HCT116 (cell line): Measurements from ENCODE around the gene GPD1L. TPM values are rescaled to one million over a fixed set of nuclear protein-coding genes. Genes with fewer than 3 reads are reported as not detected.

Source experiments
- ATAC-seq: fragments of 200-7000 bp; cut with Tn5 transposase; 2 replicates; pipeline ENCODE4 v1.9.1; 2020; ENCODE audit warnings: mild to moderate bottlenecking, moderate library complexity
- BruUV-seq: library from RNA; stranded (reverse); fragments of 400-500 nt; replicated peaks from 2 replicates; lab custom pipeline; 2021; lab: Mats Ljungman, UMichigan
- CTCF ChIA-PET: fragments of 300-600 bp; sonication (Branson Sonifier 250); formaldehyde crosslinking; loops from one replicate; lab custom pipeline; 2021; ENCODE audit warnings: antibody characterized with exemption; lab: Charles Lee
- POLR2A ChIA-PET: fragments of 300-600, 350-600 bp; sonication (Branson Sonifier 250); formaldehyde crosslinking; loops from one replicate; lab custom pipeline; 2021; ENCODE audit warnings: antibody characterized with exemption; lab: Charles Lee
- RAD21 ChIA-PET, 2 experiments: fragments of 300-600 bp; sonication (Branson Sonifier 250); formaldehyde crosslinking; loops; one replicate each; lab custom pipeline; 2023; ENCODE audit warnings: low total read pairs in 2 of 2; ENCODE audit not compliant: uncharacterized antibody in 2 of 2, unreplicated experiment in 2 of 2, low non-redundant PET in 1 of 2; lab: Charles Lee
- DNase-seq: peaks from one replicate; pipeline ENCODE4 v3.0.0-alpha.2; 2010; ENCODE audit warnings: low read depth, low spot score
- H2AFZ ChIP-seq: fragments of 200-600 bp; shearing (Covaris generic), sonication (generic); 2 replicates; pipeline ENCODE4 v1.6.1; 2017; ENCODE audit warnings: low read depth, mixed run types, mixed read lengths, antibody characterized with exemption, low read length; ENCODE audit not compliant: poor library complexity, severe bottlenecking
- H3K27ac ChIP-seq: 2 replicates; pipeline ENCODE4 v1.5.1; 2012; ENCODE audit warnings: low read depth, low read length
- H3K27me3 ChIP-seq: fragments of 200-600 bp; sonication (generic); 2 replicates; pipeline ENCODE4 v1.6.1; 2016; ENCODE audit warnings: mixed run types, low read length, mixed read lengths; ENCODE audit not compliant: insufficient read depth
- H3K36me3 ChIP-seq, 2 experiments: fragments of 200-500 bp in 1 of 2; fragments of 200-600 bp in 1 of 2; sonication (Bioruptor generic) in 1 of 2; sonication (generic) in 1 of 2; 2 replicates each; pipeline versions ENCODE4 v1.5.1 to v1.6.1; 2014 to 2016; ENCODE audit warnings: low read length in 2 of 2, inconsistent platforms in 1 of 2, mixed read lengths in 1 of 2, mixed run types in 1 of 2; ENCODE audit not compliant: insufficient read depth in 2 of 2, control insufficient read depth in 1 of 2
- H3K4me1 ChIP-seq, 2 experiments: fragments of 200-600 bp in 1 of 2; sonication (generic) in 1 of 2; 2 replicates each; pipeline versions ENCODE4 v1.5.1 to v1.6.1; 2012 to 2017; ENCODE audit warnings: low read length in 2 of 2, inconsistent platforms in 1 of 2, mild to moderate bottlenecking in 1 of 2, mixed read lengths in 1 of 2, mixed run types in 1 of 2, moderate library complexity in 1 of 2; ENCODE audit not compliant: insufficient read depth in 2 of 2, control insufficient read depth in 1 of 2
- H3K4me2 ChIP-seq: fragments of 200-600 bp; sonication (generic); 2 replicates; pipeline ENCODE4 v1.6.1; 2017; ENCODE audit warnings: mixed run types, low read length, mixed read lengths
- H3K4me3 ChIP-seq, 2 experiments: fragments of 200-600 bp in 1 of 2; sonication (generic) in 1 of 2; replicated peaks in 1 of 2; 2 replicates each; pipeline ENCODE4 v1.5.1; 2011 to 2016; ENCODE audit warnings: low read length in 2 of 2, control low read depth in 1 of 2, low read depth in 1 of 2, mild to moderate bottlenecking in 1 of 2, mixed read lengths in 1 of 2, mixed run types in 1 of 2
- H3K79me2 ChIP-seq: fragments of 200-600 bp; sonication (generic); 2 replicates; pipeline ENCODE4 v1.6.1; 2017; ENCODE audit warnings: mild to moderate bottlenecking, mixed run types, low read length, moderate library complexity, mixed read lengths; ENCODE audit not compliant: insufficient read depth
- H3K9ac ChIP-seq: fragments of 200-600 bp; sonication (generic); 2 replicates; pipeline ENCODE4 v1.6.1; 2016; ENCODE audit warnings: low read length, mixed read lengths
- H3K9me2 ChIP-seq: fragments of 200-600 bp; sonication (generic), shearing (Covaris generic); 2 replicates; pipeline ENCODE4 v1.6.1; 2017; ENCODE audit warnings: mixed run types, mild to moderate bottlenecking, moderate library complexity; ENCODE audit not compliant: insufficient read depth
- H3K9me3 ChIP-seq, 2 experiments: fragments of 200-500 bp in 1 of 2; fragments of 200-600 bp in 1 of 2; sonication (Bioruptor generic) in 1 of 2; sonication (generic) in 1 of 2; 2 replicates each; pipeline ENCODE4 v1.6.1; 2014 to 2017; ENCODE audit warnings: low read length in 2 of 2, mixed read lengths in 2 of 2, inconsistent platforms in 1 of 2, low read depth in 1 of 2, mild to moderate bottlenecking in 1 of 2, mixed run types in 1 of 2, moderate library complexity in 1 of 2; ENCODE audit not compliant: control insufficient read depth in 1 of 2, insufficient read depth in 1 of 2
- H4K20me1 ChIP-seq: fragments of 200-600 bp; sonication (generic), shearing (Covaris generic); 2 replicates; pipeline ENCODE4 v1.6.1; 2017; ENCODE audit warnings: mixed run types, mild to moderate bottlenecking, moderate library complexity; ENCODE audit not compliant: insufficient read depth
- CEBPB ChIP-seq: IDR thresholded peaks from 2 replicates; pipeline ENCODE4 v1.6.1; 2012; ENCODE audit warnings: low read depth
- ELF1 ChIP-seq: IDR thresholded peaks from 2 replicates; pipeline ENCODE4 v1.6.1; 2012; ENCODE audit warnings: low read depth, borderline replicate concordance
- EZH2 ChIP-seq: fragments of 200-600 bp; sonication (generic); IDR thresholded peaks from 2 replicates; pipeline ENCODE4 v1.6.1; 2017; ENCODE audit warnings: antibody characterized with exemption, mixed run types
- JUND ChIP-seq: IDR thresholded peaks from 2 replicates; pipeline ENCODE4 v1.6.1; 2012
- RAD21 ChIP-seq: IDR thresholded peaks from 2 replicates; pipeline ENCODE4 v1.6.1; 2012; ENCODE audit warnings: low read depth, mild to moderate bottlenecking
- SP1 ChIP-seq: IDR thresholded peaks from 2 replicates; pipeline ENCODE4 v1.6.1; 2012; ENCODE audit warnings: low read depth
- ZNF274 ChIP-seq: fragments of 200-500 bp; sonication (Bioruptor generic); IDR thresholded peaks from 2 replicates; pipeline ENCODE4 v1.6.1; 2014; ENCODE audit warnings: mild to moderate bottlenecking, low read depth, low read length, inconsistent platforms
- intact Hi-C: fragments of 100-400 bp; cut with micrococcal nuclease; formaldehyde crosslinking; loops from 2 replicates; pipeline ENCODE4 v1.10.0; 2022
- total RNA-seq: library from RNA; stranded (reverse); gene quantifications from one replicate; pipeline ENCODE4 v1.2.1, GENCODE V29; 2021; ENCODE audit not compliant: unreplicated experiment
- TF ChIP-seq, protein P1 (sequence below): IDR thresholded peaks from 2 replicates; pipeline ENCODE4 v1.6.1; 2011; ENCODE audit warnings: mild to moderate bottlenecking, low read length, moderate library complexity; ENCODE audit not compliant: insufficient replicate concordance; ENCODE audit errors: extremely low read depth
- TF ChIP-seq, protein P2 (sequence below), 3 experiments: fragments of 200-600 bp in 1 of 3; sonication (generic) in 1 of 3; IDR thresholded peaks in 2 of 3; conservative IDR thresholded peaks in 1 of 3; 2 replicates each; pipeline ENCODE4 v1.5.1; 2012 to 2017; ENCODE audit warnings: low read depth in 2 of 3, low read length in 2 of 3, antibody characterized with exemption in 1 of 3, borderline replicate concordance in 1 of 3, control low read depth in 1 of 3, mild to moderate bottlenecking in 1 of 3, mixed read lengths in 1 of 3, mixed run types in 1 of 3, moderate library complexity in 1 of 3; ENCODE audit not compliant: insufficient read depth in 1 of 3

The GPD1L gene
- total RNA-seq, 1 experiment from 2014 or later = 21.9 TPM

- TF ChIP-seq, protein P1, sequence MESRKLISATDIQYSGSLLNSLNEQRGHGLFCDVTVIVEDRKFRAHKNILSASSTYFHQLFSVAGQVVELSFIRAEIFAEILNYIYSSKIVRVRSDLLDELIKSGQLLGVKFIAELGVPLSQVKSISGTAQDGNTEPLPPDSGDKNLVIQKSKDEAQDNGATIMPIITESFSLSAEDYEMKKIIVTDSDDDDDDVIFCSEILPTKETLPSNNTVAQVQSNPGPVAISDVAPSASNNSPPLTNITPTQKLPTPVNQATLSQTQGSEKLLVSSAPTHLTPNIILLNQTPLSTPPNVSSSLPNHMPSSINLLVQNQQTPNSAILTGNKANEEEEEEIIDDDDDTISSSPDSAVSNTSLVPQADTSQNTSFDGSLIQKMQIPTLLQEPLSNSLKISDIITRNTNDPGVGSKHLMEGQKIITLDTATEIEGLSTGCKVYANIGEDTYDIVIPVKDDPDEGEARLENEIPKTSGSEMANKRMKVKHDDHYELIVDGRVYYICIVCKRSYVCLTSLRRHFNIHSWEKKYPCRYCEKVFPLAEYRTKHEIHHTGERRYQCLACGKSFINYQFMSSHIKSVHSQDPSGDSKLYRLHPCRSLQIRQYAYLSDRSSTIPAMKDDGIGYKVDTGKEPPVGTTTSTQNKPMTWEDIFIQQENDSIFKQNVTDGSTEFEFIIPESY = no peak
- TF ChIP-seq CEBPB = no peak
- TF ChIP-seq ELF1 = no peak
- no peak for TF ChIP-seq EZH2
Observed at GRCh38 chr3:32113566-32113965, 7.1 kb downstream of the GPD1L start (continued).

- CTCF ChIA-PET = no interaction called here
Observed at GRCh38 chr3:32113981-32114545, 7.6 kb downstream of the GPD1L start.

More at GRCh38 chr3:32113981-32114545, 7.6 kb downstream of the GPD1L start:
- no peaks in the 10 kb centered on the region for H3K4me1 ChIP-seq
- H3K27ac ChIP-seq = no peak overlapping the region
- ATAC-seq = no peak
- POLR2A ChIA-PET = no interaction called here
- no TSS peak for BruUV-seq
- no peaks in the 10 kb centered on the region for H4K20me1 ChIP-seq
- DNase-seq = no peak
- intact Hi-C loops = no loop called here
- no peak overlapping the region for H3K9ac ChIP-seq
- H3K27me3 ChIP-seq = no peaks in the 10 kb centered on the region
- H3K4me2 ChIP-seq = no peak overlapping the region
- RAD21 ChIA-PET = no interaction called here
- no peaks in the 10 kb centered on the region for H3K9me3 ChIP-seq
- no peaks in the 10 kb centered on the region for H3K36me3 ChIP-seq
- H3K79me2 ChIP-seq = peaks cover 2% of the 10 kb centered on the region; the same call in 1 of the 2 replicates
- no peak overlapping the region for H2AFZ ChIP-seq
- no peak for TF ChIP-seq EZH2
- TF ChIP-seq CEBPB = no peak
- TF ChIP-seq, protein P2, sequence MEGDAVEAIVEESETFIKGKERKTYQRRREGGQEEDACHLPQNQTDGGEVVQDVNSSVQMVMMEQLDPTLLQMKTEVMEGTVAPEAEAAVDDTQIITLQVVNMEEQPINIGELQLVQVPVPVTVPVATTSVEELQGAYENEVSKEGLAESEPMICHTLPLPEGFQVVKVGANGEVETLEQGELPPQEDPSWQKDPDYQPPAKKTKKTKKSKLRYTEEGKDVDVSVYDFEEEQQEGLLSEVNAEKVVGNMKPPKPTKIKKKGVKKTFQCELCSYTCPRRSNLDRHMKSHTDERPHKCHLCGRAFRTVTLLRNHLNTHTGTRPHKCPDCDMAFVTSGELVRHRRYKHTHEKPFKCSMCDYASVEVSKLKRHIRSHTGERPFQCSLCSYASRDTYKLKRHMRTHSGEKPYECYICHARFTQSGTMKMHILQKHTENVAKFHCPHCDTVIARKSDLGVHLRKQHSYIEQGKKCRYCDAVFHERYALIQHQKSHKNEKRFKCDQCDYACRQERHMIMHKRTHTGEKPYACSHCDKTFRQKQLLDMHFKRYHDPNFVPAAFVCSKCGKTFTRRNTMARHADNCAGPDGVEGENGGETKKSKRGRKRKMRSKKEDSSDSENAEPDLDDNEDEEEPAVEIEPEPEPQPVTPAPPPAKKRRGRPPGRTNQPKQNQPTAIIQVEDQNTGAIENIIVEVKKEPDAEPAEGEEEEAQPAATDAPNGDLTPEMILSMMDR (IDR thresholded peaks at IDR 0.05 in 2 of 3, conservative IDR thresholded peaks at IDR 0.05 in 1 of 3; ENCODE audit: borderline replicate concordance in 1 of 3, insufficient read depth in 1 of 3, low read depth in 2 of 3, low read length in 2 of 3) = no peak
- TF ChIP-seq SP1 = no peak
- TF ChIP-seq, protein P1 = no peak
- no peak for TF ChIP-seq JUND
- no peak for TF ChIP-seq ZNF274
- no peak for TF ChIP-seq RAD21
- H3K4me3 ChIP-seq = no peak overlapping the region
- no peaks in the 10 kb centered on the region for H3K9me2 ChIP-seq
